C4-2B (cell line): ENCODE data around the gene RBM48.

Experiments
- H3K27ac ChIP-seq: fragments of 450-650 bp; 2 replicates; pipeline ENCODE4 v1.5.1; 2017
- ZFX ChIP-seq: fragments of 450-650 bp; IDR thresholded peaks from 2 replicates; pipeline ENCODE4 v1.6.1; 2017
- TF ChIP-seq, protein P1 (sequence below): fragments of 450-650 bp; conservative IDR thresholded peaks from 2 replicates; pipeline ENCODE4 v1.5.1; 2017; ENCODE audit warnings: mild to moderate bottlenecking

The RBM48 gene

DNA sequence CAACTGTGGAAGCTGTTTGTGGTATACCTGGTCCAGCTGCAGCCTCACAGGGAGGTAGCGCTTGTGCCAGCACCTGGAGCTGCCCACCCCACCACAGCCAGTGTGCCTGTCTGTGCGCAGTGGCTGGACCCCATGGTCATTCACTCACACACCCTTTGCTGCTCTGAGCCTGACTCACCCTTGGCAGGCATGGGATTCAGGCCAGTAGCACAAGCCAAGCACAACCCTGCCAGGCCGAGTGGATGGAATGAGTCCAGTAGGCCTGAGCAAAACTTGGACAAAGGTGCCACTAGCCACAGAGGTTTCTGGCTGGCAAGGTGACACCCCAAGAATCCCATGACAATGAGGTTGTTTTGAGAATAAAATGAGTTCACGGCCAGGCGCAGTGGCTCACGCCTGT is 19.0 kb downstream of the RBM48 start:
- no peak overlapping the region for H3K27ac ChIP-seq
- TF ChIP-seq ZFX, result no peak
- TF ChIP-seq, protein P1, sequence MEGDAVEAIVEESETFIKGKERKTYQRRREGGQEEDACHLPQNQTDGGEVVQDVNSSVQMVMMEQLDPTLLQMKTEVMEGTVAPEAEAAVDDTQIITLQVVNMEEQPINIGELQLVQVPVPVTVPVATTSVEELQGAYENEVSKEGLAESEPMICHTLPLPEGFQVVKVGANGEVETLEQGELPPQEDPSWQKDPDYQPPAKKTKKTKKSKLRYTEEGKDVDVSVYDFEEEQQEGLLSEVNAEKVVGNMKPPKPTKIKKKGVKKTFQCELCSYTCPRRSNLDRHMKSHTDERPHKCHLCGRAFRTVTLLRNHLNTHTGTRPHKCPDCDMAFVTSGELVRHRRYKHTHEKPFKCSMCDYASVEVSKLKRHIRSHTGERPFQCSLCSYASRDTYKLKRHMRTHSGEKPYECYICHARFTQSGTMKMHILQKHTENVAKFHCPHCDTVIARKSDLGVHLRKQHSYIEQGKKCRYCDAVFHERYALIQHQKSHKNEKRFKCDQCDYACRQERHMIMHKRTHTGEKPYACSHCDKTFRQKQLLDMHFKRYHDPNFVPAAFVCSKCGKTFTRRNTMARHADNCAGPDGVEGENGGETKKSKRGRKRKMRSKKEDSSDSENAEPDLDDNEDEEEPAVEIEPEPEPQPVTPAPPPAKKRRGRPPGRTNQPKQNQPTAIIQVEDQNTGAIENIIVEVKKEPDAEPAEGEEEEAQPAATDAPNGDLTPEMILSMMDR, result no peak

DNA sequence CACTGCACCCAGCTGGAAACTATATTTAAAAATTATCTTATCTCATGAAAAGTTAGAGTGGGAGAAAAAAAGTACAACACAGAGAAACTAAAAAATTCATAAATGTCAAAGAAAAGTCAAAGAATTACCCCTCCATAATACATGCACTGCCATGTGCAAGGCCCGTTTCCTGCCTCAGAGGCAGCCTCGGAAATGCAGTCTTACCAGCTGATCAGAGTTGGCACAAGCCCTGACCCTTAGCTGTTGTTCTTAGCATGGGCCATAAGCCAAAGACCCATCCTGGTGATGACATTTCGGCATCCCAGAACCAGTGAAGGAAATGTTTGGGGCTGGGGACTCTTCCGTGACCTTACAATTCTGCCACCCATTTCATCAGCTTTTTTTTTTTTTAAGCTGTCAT is 21.6 kb downstream of the RBM48 start:
- H3K27ac ChIP-seq, result no peak overlapping the region
- TF ChIP-seq ZFX, result no peak
- TF ChIP-seq, protein P1, result no peak

DNA sequence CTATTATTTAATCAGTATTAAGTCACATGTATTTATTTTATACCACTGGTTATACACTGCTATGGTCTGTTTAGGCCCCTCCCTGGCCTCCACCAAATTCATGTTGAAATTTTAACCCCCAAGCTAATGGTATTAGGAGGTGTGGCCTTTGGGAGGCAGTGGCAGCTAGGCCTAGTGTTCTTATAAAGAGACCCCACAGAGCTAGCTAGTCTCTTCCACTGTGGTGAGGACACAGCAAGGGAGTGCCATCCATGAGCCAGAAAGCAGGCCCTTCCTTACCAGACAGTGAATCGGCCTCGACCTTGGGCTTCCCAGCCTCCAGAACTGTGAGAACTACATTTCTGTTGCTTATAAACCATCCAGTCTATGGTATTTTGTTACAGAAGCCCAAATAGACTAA is 28.7 kb downstream of the RBM48 start:
- H3K27ac ChIP-seq, result no peak overlapping the region
- TF ChIP-seq, protein P1, result no peak
- TF ChIP-seq ZFX, result no peak

- H3K27ac ChIP-seq, result no peak overlapping the region
- TF ChIP-seq, protein P1, result no peak
- TF ChIP-seq ZFX, result no peak
Measured at GRCh38 chr7:92557808-92558362, 29.3 kb downstream of the RBM48 start.

GRCh38 chr7:92560602-92561001 is 32.0 kb downstream of the RBM48 start:
- TF ChIP-seq, protein P1, result no peak
- no peak for TF ChIP-seq ZFX
- H3K27ac ChIP-seq, result no peak overlapping the region

- H3K27ac ChIP-seq, result no peak overlapping the region
Measured at GRCh38 chr7:92563345-92563744, 34.8 kb downstream of the RBM48 start.

DNA sequence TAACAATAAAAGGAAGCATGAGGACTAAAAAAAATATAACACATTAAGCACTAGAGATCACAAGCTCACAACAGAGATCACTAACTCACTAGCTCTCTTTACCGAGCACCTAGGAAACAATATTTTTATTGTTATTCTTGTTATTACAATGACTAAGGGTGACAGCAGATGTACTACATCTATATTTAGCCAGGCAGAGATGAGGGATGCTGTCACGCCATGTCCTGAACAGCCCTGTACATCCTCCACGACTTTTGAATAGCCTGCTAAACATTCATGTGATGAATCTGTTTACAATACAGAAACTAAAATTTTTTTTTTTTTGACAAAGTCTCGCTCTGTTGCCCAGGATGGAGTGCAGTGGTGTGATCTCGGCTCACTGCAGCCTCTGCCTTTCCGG is 38.9 kb downstream of the RBM48 start:
- no peak for TF ChIP-seq ZFX
- TF ChIP-seq, protein P1, result no peak
- no peak overlapping the region for H3K27ac ChIP-seq

More at GRCh38 chr7:92563345-92563744, 34.8 kb downstream of the RBM48 start:
- TF ChIP-seq ZFX, result no peak
- TF ChIP-seq, protein P1, result no peak
